DLD1 (cell line): Measurements from ENCODE around the gene DENND10.
"Not testable (repeated sequence)": the region's sequence is repeated elsewhere in the genome, so short reads cannot be mapped to it uniquely, and the experiment has no call there.

Experiments used
- in situ Hi-C: cut with HindIII; loops from 2 replicates; pipeline ENCODE4 v1.10.0; 2017; ENCODE audit warnings: low sequenced_read_pairs

DENND10 gene

DNA sequence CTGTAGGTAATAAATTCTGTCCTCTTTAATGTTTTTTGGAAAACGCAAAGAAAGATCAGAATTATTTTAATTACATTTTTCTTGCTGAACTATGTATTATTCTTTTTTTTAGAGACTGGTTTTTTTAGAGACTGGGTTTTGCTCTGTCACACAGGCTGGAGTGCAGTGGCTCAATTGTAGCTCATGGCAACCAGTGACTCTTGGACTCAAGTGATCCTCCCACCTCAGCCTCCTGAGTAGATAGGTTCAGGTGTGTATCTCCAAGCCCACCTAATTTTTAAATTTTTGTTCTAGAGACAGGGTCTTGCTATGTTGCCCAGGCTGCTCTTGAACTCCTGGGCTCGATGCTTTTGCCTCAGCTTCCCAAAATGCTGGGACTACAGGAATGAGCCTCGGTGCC is 5.3 kb upstream of the DENND10 start:
- in situ Hi-C loops: no loop called here

DNA sequence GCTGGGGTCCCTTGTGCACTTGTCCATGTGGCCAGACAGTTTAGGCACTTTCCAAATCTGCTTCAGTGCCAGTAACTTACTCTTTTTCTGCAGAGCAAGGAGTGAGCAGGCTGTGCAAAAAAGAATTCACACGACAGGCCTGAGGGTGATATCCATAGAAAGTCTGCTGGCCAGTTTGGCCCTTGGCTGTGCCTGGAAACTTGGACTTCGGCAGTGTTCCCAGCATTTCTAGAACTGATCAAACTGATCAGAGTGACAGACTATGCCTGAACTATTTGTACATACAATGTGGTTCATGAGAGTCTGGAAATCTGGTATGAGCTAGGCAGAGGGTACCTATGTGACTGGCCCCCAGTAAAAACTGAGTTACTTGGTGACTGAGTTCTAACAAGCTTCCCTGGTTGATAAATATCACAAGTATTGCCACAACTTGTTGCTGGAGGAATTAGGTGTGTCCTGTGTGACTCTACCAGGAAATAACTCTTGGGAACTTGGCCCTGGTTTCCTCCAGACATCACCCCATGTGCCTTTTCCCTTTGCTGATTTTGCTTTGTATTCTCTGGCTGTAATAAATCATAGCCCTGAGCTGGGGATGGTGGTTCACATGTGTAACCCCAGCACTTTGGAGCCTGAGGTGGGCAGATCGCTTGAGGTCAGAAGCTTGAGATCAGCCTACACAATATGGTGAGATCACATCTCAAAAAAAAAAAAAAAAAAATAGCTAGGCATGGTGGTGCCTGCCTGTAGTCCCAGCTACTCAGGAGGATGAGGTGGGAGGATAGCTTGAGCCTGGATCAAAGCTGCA is 3.3 kb upstream of the DENND10 start:
- in situ Hi-C loops: no loop called here

GRCh38 chr10:119101366-119102098 is 2.4 kb upstream of the DENND10 start:
- in situ Hi-C loops: no loop called here

GRCh38 chr10:119103241-119103902 is 541 bp upstream of the DENND10 start:
- in situ Hi-C loops: no loop called here

DNA sequence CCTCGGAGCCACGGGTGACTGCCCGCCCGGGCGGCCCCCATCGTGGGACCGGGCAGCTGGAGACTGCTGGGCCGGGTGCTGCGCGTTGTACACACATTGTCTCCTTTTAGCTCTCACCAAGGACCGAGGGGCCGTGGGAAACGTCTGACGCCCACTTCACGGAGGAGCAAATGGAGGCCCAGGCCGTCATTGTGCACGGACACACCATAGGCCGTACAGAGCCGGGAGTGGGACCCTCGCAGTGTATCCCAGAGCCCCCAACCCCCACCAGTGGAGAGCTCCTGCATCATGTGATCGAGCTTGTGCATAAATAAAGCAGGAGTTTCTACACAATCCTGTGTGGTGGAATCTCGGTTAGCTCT is 722 bp downstream of the DENND10 start:
- in situ Hi-C loops: no loop called here

DNA sequence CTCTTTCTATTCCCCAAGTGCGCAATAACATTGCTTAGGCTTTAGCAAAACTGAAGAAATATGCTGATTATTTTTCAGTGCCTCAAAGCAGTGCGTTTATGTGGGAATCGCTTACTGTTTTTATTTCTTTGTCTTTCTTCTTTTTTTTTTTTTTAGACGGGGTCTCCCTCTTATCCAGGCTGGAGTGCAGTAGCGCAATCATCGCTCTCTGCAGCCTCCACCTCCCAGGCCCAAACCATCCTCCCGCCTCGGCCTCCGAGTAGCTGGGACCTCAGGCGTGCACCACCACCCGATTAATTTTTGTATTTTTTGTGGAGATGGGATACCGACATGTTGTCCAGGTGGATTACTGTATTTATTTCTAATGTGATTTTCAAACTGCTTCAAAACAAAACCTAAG is 1.2 kb downstream of the DENND10 start:
- in situ Hi-C loops: no loop called here

DNA sequence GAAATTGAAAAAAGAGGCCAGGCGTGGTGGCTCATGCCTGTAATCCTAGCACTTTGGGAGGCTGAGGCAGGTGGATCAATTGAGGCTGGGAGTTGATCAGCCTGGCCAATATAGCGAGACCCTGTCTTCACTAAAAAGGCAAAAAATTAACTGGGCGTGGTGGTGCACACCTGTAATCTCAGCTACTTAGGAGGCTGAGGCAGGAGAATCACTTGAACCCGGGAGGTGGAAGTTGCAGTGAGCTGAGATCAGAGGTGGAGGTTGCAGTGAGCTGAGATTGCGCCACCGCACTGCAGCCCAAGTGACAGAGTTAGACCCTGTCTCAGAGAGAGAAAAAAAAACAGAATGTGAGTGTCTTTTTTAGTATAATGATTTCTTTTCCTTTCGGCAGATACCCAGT is 2.0 kb downstream of the DENND10 start:
- in situ Hi-C loops: not testable (repeated sequence)

DNA sequence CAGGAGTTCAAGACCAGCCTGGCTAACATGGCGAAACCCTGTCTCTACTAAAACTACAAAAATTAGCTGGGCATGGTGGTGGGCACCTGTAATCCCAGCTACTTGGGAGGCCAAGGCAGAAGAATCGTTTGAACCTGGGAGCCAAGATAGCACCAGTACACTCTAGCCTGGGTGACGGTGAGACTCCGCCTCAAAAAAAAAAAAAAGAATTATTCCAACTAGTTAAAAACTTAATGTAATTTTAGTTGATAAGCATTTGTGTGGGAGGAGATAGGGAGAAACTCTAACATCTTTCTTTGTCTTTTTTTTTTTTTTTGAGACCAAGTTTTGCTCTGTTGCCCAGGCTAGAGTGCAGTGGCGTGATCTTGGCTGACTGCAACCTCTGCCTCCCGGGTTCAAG is 3.2 kb downstream of the DENND10 start:
- in situ Hi-C loops: not testable (repeated sequence)

DNA sequence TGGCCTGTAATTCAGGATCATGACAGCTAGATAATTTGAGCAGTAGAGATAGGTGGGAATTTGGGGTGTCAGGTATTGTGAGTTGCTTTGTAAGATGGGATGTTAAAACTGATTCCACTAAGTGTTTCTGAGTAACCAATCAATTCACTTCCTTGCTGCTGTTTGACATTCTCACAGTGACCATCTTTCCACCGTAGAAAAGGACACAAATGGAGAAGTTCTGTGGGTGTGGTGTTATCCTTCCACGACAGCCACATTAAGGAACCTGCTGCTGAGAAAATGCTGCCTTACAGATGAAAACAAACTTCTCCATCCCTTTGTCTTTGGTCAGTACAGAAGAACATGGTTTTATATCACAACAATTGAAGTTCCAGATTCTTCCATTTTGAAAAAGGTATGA is 3.9 kb downstream of the DENND10 start:
- in situ Hi-C loops: not testable (repeated sequence)

- in situ Hi-C loops: no loop called here
Observed at GRCh38 chr10:119112056-119112455, 8.1 kb downstream of the DENND10 start.

DNA sequence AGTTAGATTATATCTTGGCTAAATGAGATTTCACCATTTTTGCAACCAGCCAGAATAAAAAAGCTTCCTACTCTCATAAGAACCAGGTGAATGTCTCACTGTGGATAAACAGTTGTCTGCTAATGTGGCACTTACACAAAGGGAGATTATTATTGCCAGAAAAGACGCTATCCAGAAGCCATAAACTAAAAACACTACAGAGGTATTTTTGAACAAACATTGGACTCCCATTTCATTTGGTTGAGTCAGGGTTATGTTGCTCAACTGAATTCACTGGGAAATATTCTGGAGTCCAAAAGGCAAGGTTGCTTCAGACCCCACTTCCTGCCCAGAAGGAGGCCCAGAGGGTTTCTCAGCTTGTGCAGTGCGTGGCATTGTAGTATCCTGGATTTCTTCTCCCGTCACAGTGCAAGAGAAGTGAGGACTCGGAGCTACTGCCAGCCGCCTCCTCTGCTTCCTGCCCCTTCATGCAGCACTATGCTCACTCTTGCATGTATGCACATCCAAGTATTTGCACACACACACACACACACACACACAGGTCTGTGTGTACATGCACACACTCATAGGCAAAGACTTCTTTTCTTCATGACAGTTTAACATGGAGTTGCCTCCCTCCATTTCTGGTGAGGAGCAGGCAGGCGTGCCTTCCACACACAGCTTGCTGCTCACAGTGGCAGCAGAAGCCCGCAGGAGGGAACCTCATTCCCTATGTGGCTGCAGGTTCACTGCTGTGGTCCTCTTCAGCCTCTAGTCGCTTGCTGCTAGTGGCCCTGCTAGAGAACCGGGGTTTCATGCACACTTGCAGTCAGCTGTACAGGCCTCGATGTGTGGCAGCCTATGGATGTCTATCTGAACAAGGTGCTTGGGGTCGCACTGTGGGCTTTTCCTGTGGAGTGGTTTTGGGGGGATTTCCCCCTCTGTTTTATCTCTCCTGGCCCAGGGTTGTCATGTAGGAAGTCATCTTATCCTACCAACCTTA is 10.1 kb downstream of the DENND10 start:
- in situ Hi-C loops: no loop called here

GRCh38 chr10:119115926-119116325 is 12.0 kb downstream of the DENND10 start:
- in situ Hi-C loops: no loop called here

- in situ Hi-C loops: no loop called here
Observed at GRCh38 chr10:119116326-119116951, 12.5 kb downstream of the DENND10 start.

DNA sequence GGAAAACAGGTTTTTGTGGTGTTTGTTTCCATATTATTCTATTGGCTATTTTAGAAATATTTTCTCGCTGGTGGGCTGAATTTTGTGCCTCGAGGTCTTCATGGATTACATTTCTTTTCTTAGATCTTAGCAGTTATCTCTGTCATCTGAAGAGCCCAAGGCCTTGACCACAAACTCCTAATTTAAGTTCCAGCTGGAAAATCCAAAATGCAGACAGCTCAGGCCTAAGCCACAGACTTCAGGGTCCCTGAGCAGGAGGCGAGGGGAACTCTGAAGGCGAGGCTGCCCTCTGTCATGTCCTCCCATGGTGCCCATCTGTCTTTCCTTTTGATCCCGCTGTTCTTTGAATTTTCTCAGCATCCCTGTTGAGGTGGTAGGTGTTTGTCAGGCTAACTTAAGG is 14.3 kb downstream of the DENND10 start:
- in situ Hi-C loops: no loop called here

GRCh38 chr10:119119400-119119799 is 15.5 kb downstream of the DENND10 start:
- in situ Hi-C loops: no loop called here

DNA sequence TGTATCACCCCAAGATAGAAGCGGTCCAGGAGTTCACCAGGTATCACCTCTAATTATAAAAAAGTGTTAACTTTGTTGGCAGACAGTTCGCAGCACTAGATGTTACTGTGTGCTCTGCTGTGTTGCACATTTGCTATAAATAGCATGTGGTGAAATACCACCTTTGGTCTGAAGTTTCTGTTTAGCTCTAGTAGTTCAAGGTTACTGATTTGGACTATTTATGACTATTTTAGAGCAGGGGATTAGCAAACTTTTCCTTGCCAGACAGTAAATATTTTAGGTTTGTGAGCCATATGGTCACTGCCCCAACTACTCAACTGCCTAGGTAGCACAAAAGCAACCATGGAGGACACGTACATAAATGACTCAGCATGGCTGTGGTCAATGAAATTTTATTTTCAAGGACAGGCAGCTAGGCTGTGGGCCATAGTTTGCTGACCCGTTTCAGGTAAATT is 16.5 kb downstream of the DENND10 start:
- in situ Hi-C loops: no loop called here

GRCh38 chr10:119120875-119121274 is 17.0 kb downstream of the DENND10 start:
- in situ Hi-C loops: no loop called here

DNA sequence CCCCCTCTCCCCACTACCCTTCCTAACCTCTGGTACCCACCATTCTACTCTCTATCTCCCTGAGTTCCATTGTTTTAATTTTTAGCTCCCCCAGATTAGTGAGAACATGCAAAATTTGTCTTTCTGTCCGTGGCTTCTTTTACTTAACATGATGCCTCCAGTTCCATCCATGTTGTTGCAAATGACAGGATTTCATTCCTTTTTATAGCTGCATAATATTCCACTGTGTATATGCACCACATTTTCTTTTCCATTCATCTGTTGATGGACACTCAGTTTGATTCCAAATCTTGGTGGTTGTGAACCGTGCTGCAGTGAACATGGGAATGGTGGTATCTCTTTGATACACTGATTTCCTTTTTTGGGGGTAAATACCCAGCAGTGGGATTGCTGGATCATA is 22.0 kb downstream of the DENND10 start:
- in situ Hi-C loops: no loop called here

GRCh38 chr10:119129721-119130120 is 25.8 kb downstream of the DENND10 start:
- in situ Hi-C loops: no loop called here
